Tibial nerve (tissue), 4 donors: Measurements from ENCODE around the gene BFSP1. TPM values are rescaled to one million over a fixed set of nuclear protein-coding genes. Genes with fewer than 3 reads are reported as not detected.

ENCODE experiments used
- DNase-seq, 2 donors: peaks; one replicate each; pipeline ENCODE4 v3.0.0-alpha.2; 2019; ENCODE audit warnings: low spot score in 2 of 2
- H3K27ac ChIP-seq, 4 donors: fragments of 200-600 bp; sonication (generic) in 3 of 4; one replicate each; pipeline ENCODE4 v1.5.1; 2017 to 2019; ENCODE audit warnings: mild to moderate bottlenecking in 1 of 4
- H3K27me3 ChIP-seq, 2 donors: fragments of 200-600 bp; sonication (generic) in 1 of 2; one replicate each; pipeline versions ENCODE4 v1.5.1 to v1.6.0; 2017 to 2019
- H3K36me3 ChIP-seq, 3 donors: fragments of 200-600 bp; sonication (generic); one replicate each; pipeline ENCODE4 v1.5.1; 2018 to 2019
- H3K4me1 ChIP-seq, 4 donors: fragments of 200-600 bp; sonication (generic) in 3 of 4; one replicate each; pipeline ENCODE4 v1.5.1; 2017 to 2019
- H3K4me3 ChIP-seq, 4 donors: fragments of 200-600 bp; sonication (generic) in 3 of 4; one replicate each; pipeline ENCODE4 v1.5.1; 2017 to 2019; ENCODE audit warnings: mild to moderate bottlenecking in 1 of 4, moderate library complexity in 1 of 4
- H3K9me3 ChIP-seq, 4 donors: fragments of 200-600 bp; sonication (generic) in 3 of 4; one replicate each; pipeline ENCODE4 v1.5.1; 2017 to 2019
- EP300 ChIP-seq, 2 donors: sonication (generic); formaldehyde crosslinking; IDR thresholded peaks; one replicate each; pipeline ENCODE4 v1.6.1; 2017; ENCODE audit warnings: antibody characterized with exemption in 2 of 2, mild to moderate bottlenecking in 1 of 2
- POLR2A ChIP-seq, 2 donors: fragments of 450-650 bp; IDR thresholded peaks; one replicate each; pipeline ENCODE4 v1.6.1; 2017; ENCODE audit warnings: antibody characterized with exemption in 2 of 2, mild to moderate bottlenecking in 2 of 2, moderate library complexity in 2 of 2
- whole genome bisulfite sequencing, 2 donors: methylation state at CpG; one replicate each; pipeline ENCODE4 v1.1.5; 2018; 5-methylcytosine and 5-hydroxymethylcytosine counted together
- total RNA-seq, 4 donors: library from RNA; depleted of rRNA; stranded (reverse); fragments of >200 nt; gene quantifications; one replicate each; pipeline ENCODE4 v1.1.0, GENCODE V29; 2016
- TF ChIP-seq, protein P1 (sequence below), 5 experiments: fragments of 200-600 bp in 3 of 5; fragments of 450-650 bp in 2 of 5; sonication (generic) in 3 of 5; IDR thresholded peaks; one replicate each; pipeline ENCODE4 v1.5.1; 2016 to 2019; ENCODE audit warnings: antibody characterized with exemption in 5 of 5, mild to moderate bottlenecking in 3 of 5, moderate library complexity in 2 of 5

BFSP1 gene
- total RNA-seq, 4 donors from 2014 or later = 0.39 to 5.9 (median 0.63) TPM; not detected in 1

DNA sequence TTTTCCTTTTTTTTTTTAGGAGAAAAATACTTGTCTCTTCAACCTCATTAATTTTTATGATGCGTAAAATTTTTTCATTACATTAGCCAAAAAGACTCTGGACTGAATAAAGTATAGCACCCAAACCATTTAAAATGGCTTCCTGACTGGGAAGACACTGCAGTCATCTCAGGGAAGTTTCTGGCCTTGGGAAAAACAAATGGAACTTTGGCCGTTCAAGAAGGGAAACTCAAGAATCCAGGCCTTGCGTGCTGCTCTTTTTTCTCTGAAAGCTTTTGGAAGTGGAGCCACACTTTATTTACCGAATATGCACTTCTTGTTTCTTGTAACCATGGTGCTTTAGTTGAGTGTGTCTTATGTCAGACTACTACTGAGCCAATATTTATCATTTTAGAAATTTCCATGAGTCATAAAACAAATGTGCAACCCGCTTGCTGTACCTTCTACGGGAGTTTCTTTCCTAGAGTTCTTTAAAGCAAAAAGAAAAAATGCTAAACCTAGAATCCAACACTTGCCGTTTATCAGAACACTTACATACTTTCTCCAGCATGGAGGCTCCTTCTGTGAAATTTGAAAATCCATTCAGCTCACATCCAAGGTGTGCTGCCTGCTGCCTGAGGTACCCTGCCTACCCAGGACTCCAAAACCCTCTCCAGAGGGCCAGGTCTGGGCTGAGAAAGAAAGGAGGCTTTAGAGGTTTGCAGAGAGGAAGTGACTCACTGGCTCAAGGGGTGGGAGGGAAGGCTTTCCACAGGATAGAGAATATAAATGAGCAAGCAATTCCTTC is 27.2 kb upstream of the BFSP1 start:
- Histone ChIP-seq H3K27ac (peak overlapping the region in 3 of 4 donors; percentile 60 to 80 (median 79)), H3K36me3 (no peaks in the 10 kb centered on the region), H3K27me3 (no peaks in the 10 kb centered on the region), H3K4me3 (no peak overlapping the region), H3K9me3 (no peaks in the 10 kb centered on the region), H3K4me1 (peaks cover 0 to 34% (median 14%) of the 10 kb centered on the region in 4 donors)
- DNase-seq = no peak
- TF ChIP-seq POLR2A (IDR thresholded peaks at IDR 0.05) = no peak
- peak in 1 of 2 donors; percentile 42 for TF ChIP-seq EP300 (IDR thresholded peaks at IDR 0.05)
- TF ChIP-seq, protein P1, sequence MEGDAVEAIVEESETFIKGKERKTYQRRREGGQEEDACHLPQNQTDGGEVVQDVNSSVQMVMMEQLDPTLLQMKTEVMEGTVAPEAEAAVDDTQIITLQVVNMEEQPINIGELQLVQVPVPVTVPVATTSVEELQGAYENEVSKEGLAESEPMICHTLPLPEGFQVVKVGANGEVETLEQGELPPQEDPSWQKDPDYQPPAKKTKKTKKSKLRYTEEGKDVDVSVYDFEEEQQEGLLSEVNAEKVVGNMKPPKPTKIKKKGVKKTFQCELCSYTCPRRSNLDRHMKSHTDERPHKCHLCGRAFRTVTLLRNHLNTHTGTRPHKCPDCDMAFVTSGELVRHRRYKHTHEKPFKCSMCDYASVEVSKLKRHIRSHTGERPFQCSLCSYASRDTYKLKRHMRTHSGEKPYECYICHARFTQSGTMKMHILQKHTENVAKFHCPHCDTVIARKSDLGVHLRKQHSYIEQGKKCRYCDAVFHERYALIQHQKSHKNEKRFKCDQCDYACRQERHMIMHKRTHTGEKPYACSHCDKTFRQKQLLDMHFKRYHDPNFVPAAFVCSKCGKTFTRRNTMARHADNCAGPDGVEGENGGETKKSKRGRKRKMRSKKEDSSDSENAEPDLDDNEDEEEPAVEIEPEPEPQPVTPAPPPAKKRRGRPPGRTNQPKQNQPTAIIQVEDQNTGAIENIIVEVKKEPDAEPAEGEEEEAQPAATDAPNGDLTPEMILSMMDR (IDR thresholded peaks at IDR 0.05) = no peak
- 50 to 51% methylated on average over 7 of the region's 7 CpGs for WGBS, 2 donors

DNA sequence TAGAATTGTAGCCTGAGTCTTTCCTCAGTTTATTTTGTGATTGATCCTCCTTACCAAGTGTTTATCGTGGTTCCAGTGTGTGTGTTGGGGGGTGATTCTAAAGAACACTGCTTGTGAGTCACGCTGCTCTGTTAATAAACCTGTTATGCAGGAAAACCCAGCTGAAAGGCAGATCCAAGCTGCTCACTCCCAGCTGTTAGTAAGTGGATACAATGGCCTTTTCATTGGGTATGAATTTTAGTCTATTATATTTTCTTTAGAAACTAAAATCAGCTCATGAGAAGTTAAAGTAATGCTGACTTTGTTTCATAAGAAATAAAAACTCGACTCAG is 26.5 kb upstream of the BFSP1 start:
- TF ChIP-seq, protein P1 (IDR thresholded peaks at IDR 0.05) = no peak
- TF ChIP-seq POLR2A (IDR thresholded peaks at IDR 0.05) = no peak
- TF ChIP-seq EP300 (IDR thresholded peaks at IDR 0.05) = no peak
- 18 to 26% methylated on average over 3 of the region's 3 CpGs for WGBS, 2 donors

DNA sequence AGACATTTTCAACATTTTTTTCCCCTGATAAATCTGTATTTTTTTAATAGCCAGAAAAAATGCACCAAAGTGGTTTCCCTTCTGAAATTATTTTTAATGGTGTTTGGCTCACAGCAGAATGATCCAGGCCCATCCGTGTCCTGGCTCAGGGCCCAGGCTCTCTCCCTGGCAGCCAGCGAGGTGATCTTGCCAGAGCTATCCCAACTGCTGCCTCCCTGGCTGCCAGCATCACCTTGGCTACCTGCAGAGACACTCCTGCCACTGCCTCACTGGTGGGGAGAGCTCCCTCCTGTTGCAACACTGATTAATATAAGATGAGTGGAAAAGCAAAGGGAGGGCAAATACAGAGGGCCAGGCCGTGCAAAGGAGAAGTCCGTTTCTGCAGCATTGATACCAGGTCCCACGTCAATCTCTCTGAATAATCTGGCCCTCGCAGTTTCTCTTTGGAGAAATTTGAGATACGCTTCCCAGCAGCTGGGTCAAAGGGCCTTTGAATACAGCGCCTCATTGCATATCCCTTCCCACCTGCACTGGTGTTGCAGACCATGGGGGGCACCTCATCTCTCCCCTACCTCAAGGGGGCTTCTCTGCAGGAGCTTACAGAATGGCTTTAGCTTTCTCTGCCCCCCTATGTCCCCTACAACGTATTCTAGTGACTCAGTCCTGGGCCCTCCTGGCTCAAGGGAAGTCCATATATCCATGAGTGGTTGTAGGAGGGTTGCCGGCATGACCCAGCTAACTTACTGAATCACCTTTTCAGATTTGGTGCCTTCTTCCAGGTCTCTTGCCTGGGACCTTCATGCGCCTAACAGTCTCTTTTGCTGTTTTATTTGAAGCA is 25.9 kb upstream of the BFSP1 start:
- 58 to 60% methylated on average over 9 to 11 of the region's 11 CpGs for WGBS, 2 donors
- H3K9me3 ChIP-seq = no peaks in the 10 kb centered on the region
- no peaks in the 10 kb centered on the region for H3K27me3 ChIP-seq
- H3K27ac ChIP-seq = peak overlapping the region in 3 of 4 donors; percentile 60 to 80 (median 79)
- no peak overlapping the region for H3K4me3 ChIP-seq
- TF ChIP-seq POLR2A (IDR thresholded peaks at IDR 0.05) (no peak), EP300 (IDR thresholded peaks at IDR 0.05) (no peak)
- TF ChIP-seq, protein P1 (IDR thresholded peaks at IDR 0.05) = no peak
- peaks cover 0 to 34% (median 14%) of the 10 kb centered on the region in 4 donors for H3K4me1 ChIP-seq
- DNase-seq = peak; percentile 38 to 47
- no peaks in the 10 kb centered on the region for H3K36me3 ChIP-seq

More for the DNA sequence above, 26.5 kb upstream of the BFSP1 start:
- Histone ChIP-seq H3K9me3 (no peaks in the 10 kb centered on the region), H3K36me3 (no peaks in the 10 kb centered on the region), H3K27ac (peak overlapping the region in 3 of 4 donors; percentile 60 to 80 (median 79)), H3K4me3 (no peak overlapping the region), H3K4me1 (peaks cover 0 to 34% (median 14%) of the 10 kb centered on the region in 4 donors), H3K27me3 (no peaks in the 10 kb centered on the region)
- no peak for DNase-seq

GRCh38 chr20:17555106-17555505 is 23.9 kb upstream of the BFSP1 start:
- H3K27ac ChIP-seq = no peak overlapping the region
- H3K4me1 ChIP-seq = peaks cover 0 to 34% (median 14%) of the 10 kb centered on the region in 4 donors
- TF ChIP-seq EP300 (IDR thresholded peaks at IDR 0.05) (no peak), POLR2A (IDR thresholded peaks at IDR 0.05) (no peak)
- TF ChIP-seq, protein P1 (IDR thresholded peaks at IDR 0.05) = no peak

More at GRCh38 chr20:17555106-17555505, 23.9 kb upstream of the BFSP1 start:
- no peak for DNase-seq
- H3K36me3 ChIP-seq = no peaks in the 10 kb centered on the region
- no peaks in the 10 kb centered on the region for H3K9me3 ChIP-seq
- H3K4me3 ChIP-seq = no peak overlapping the region
- WGBS, 2 donors = 96% methylated on average over 3 of the region's 3 CpGs
- H3K27me3 ChIP-seq = no peaks in the 10 kb centered on the region
